GM12878 (cell line): ENCODE results near the gene ACADL. TPM values are rescaled to one million over a fixed set of nuclear protein-coding genes. Genes with fewer than 3 reads are reported as not detected.

ENCODE experiments used
- ATAC-seq: fragments of 200-7000 bp; cut with Tn5 transposase; 3 replicates; pipeline ENCODE4 v1.9.1; 2020; ENCODE audit warnings: mild to moderate bottlenecking, moderate library complexity
- BruUV-seq: library from RNA; stranded (reverse); fragments of 400-500 nt; replicated peaks from 2 replicates; lab custom pipeline; 2021; lab: Mats Ljungman, UMichigan
- CTCF ChIA-PET: fragments of 300-600 bp; sonication (Branson Sonifier 250); formaldehyde crosslinking; extraction: SDS; loops from one replicate; lab custom pipeline; 2021; ENCODE audit warnings: inconsistent platforms; lab: Yijun Ruan, JAX
- POLR2A ChIA-PET: fragments of 350-600 bp; formaldehyde crosslinking; extraction: SDS; loops from one replicate; lab custom pipeline; 2021; ENCODE audit warnings: inconsistent platforms; lab: Charles Lee
- RAD21 ChIA-PET: fragments of 300-600 bp; sonication (Branson Sonifier 250); formaldehyde crosslinking; loops from one replicate; lab custom pipeline; 2023; ENCODE audit warnings: antibody characterized with exemption; ENCODE audit not compliant: unreplicated experiment; lab: Charles Lee
- SMC1A ChIA-PET: fragments of 300-600 bp; sonication (Branson Sonifier 250); formaldehyde crosslinking; loops from one replicate; lab custom pipeline; 2023; ENCODE audit not compliant: unreplicated experiment, uncharacterized antibody; lab: Charles Lee
- DNase-seq: peaks from one replicate; pipeline ENCODE4 v3.0.0-alpha.2; 2011; ENCODE audit warnings: low read depth, low spot score
- FAIRE-seq: peaks from 3 replicates; lab custom pipeline; 2011; peaks lifted over from hg19 to GRCh38; lab: Jason Lieb, UNC
- H2AFZ ChIP-seq: 2 replicates; pipeline ENCODE4 v1.6.0; 2011; ENCODE audit warnings: low read depth, low read length, control low read depth; ENCODE audit not compliant: control insufficient read depth
- H3K27ac ChIP-seq: 2 replicates; pipeline ENCODE4 v1.5.1; 2011; ENCODE audit warnings: control low read depth; ENCODE audit not compliant: control insufficient read depth, insufficient read depth
- H3K27me3 ChIP-seq, 2 experiments: replicated peaks in 1 of 2; 2 replicates each; pipeline versions ENCODE4 v1.6.0 to v1.6.1; 2011; ENCODE audit warnings: low read length in 1 of 2; ENCODE audit not compliant: control insufficient read depth in 2 of 2, insufficient read depth in 2 of 2
- H3K36me3 ChIP-seq, 2 experiments: 2 replicates each; pipeline ENCODE4 v1.5.1; 2011; ENCODE audit warnings: low read length in 1 of 2; ENCODE audit not compliant: control insufficient read depth in 2 of 2, insufficient read depth in 2 of 2
- H3K4me1 ChIP-seq: 2 replicates; pipeline ENCODE4 v1.6.1; 2011; ENCODE audit warnings: mild to moderate bottlenecking, low read length, moderate library complexity, mixed read lengths; ENCODE audit not compliant: control insufficient read depth, insufficient read depth
- H3K4me2 ChIP-seq: 2 replicates; pipeline ENCODE4 v1.6.0; 2011; ENCODE audit warnings: control low read depth; ENCODE audit not compliant: control insufficient read depth, insufficient read depth
- H3K4me3 ChIP-seq: fragments of 200-600 bp; sonication (generic); 2 replicates; pipeline ENCODE4 v1.5.1; 2016
- H3K79me2 ChIP-seq: 2 replicates; pipeline ENCODE4 v1.6.0; 2011; ENCODE audit warnings: low read length; ENCODE audit not compliant: control insufficient read depth, insufficient read depth
- H3K9ac ChIP-seq: 2 replicates; pipeline ENCODE4 v1.8.0; 2011; ENCODE audit warnings: low read length, control low read depth, mixed read lengths; ENCODE audit not compliant: control insufficient read depth, insufficient read depth
- H3K9me3 ChIP-seq: replicated peaks from 3 replicates; pipeline ENCODE4 v1.5.1; 2011; ENCODE audit warnings: mild to moderate bottlenecking, low read length; ENCODE audit not compliant: control insufficient read depth, insufficient read depth
- H4K20me1 ChIP-seq: 2 replicates; pipeline ENCODE4 v1.6.0; 2011; ENCODE audit not compliant: control insufficient read depth, insufficient read depth
- CBX3 ChIP-seq: fragments of 200-600 bp; sonication (generic); IDR thresholded peaks from 2 replicates; pipeline ENCODE4 v1.6.1; 2016; ENCODE audit warnings: low read depth, borderline replicate concordance
- CBX5 ChIP-seq: sonication (generic); IDR thresholded peaks from 2 replicates; pipeline ENCODE4 v1.6.1; 2016; ENCODE audit warnings: low read depth, moderate library complexity, mild to moderate bottlenecking, inconsistent platforms
- CHD1 ChIP-seq: IDR thresholded peaks from 2 replicates; pipeline ENCODE4 v1.6.1; 2012; ENCODE audit warnings: low read depth, low read length, improper control_type of control experiment
- CREB1 ChIP-seq: IDR thresholded peaks from 2 replicates; pipeline ENCODE4 v1.6.1; 2012; ENCODE audit warnings: low read depth, mild to moderate bottlenecking, inconsistent platforms
- CREM ChIP-seq: IDR thresholded peaks from 2 replicates; pipeline ENCODE4 v1.6.1; 2014; ENCODE audit warnings: antibody characterized with exemption, low read depth
- ESRRA ChIP-seq: IDR thresholded peaks from 2 replicates; pipeline ENCODE4 v1.6.1; 2012; ENCODE audit warnings: mild to moderate bottlenecking, low read length, improper control_type of control experiment
- HCFC1 ChIP-seq: fragments of 150-350 bp; IDR thresholded peaks from 2 replicates; pipeline ENCODE4 v1.6.1; 2014; ENCODE audit warnings: low read length
- IKZF1 ChIP-seq: fragments of 450-650 bp; conservative IDR thresholded peaks from 2 replicates; pipeline ENCODE4 v1.6.1; 2017; ENCODE audit warnings: antibody characterized with exemption, mild to moderate bottlenecking
- IKZF2 ChIP-seq, 2 experiments: fragments of 450-650 bp; IDR thresholded peaks; 2 replicates each; pipeline ENCODE4 v1.6.1; 2017; ENCODE audit warnings: mild to moderate bottlenecking in 2 of 2, moderate library complexity in 2 of 2
- SMC3 ChIP-seq: IDR thresholded peaks from 2 replicates; pipeline ENCODE4 v1.6.1; 2011; ENCODE audit warnings: low read length, improper control_type of control experiment, borderline replicate concordance
- SREBF2 ChIP-seq: IDR thresholded peaks from 2 replicates; pipeline ENCODE4 v1.6.1; 2012; ENCODE audit warnings: mild to moderate bottlenecking, low read length
- TARDBP ChIP-seq: IDR thresholded peaks from 2 replicates; pipeline ENCODE4 v1.6.1; 2016; ENCODE audit warnings: borderline replicate concordance
- YBX1 ChIP-seq: fragments of 450-650 bp; IDR thresholded peaks from 2 replicates; pipeline ENCODE4 v1.6.1; 2016; ENCODE audit warnings: antibody characterized with exemption
- WGBS: methylation state at CpG from one replicate; pipeline ENCODE4 v1.1.6; 2016; ENCODE audit warnings: low lambda C conversion rate; ENCODE audit not compliant: insufficient replicate concordance, insufficient coverage; ENCODE audit errors: missing lambda C conversion rate; 5-methylcytosine and 5-hydroxymethylcytosine counted together
- in situ Hi-C: fragments of 300-500 bp; cut with MboI; formaldehyde crosslinking; loops from 9 replicates; pipeline ENCODE4 v1.14.3; 2018; ENCODE audit warnings: mixed read lengths
- intact Hi-C: fragments of 100-400 bp; cut with micrococcal nuclease; formaldehyde crosslinking; loops from one replicate; pipeline ENCODE4 v1.14.2; 2022; ENCODE audit not compliant: unreplicated experiment
- polyA plus RNA-seq, 11 experiments: library from polyadenylated mRNA; depleted of rRNA in 4 of 11; unstranded in 6 of 11; stranded (reverse) in 5 of 11; fragments of >200 nt; fragmentation: Nextera tagmentation in 4 of 11; fragmentation: Illumina TruSeq in 1 of 11; extraction: Ambion mirVana in 4 of 11; extraction: Trizol in 1 of 11; gene quantifications; 1 replicate in 1 of 11; 2 replicates in 10 of 11; pipeline versions ENCODE4 v1.2.1 to v1.2.3, GENCODE V29; 2011 to 2016; ENCODE audit warnings: inconsistent platforms in 2 of 11, missing spikeins in 2 of 11, low read depth in 1 of 11
- total RNA-seq, 4 experiments: library from RNA; depleted of rRNA in 3 of 4; stranded (reverse); fragments of >200 nt in 3 of 4; fragmentation: Illumina TruSeq in 1 of 4; extraction: Trizol in 1 of 4; gene quantifications; 2 replicates each; pipeline versions ENCODE4 v1.2.1 to v1.2.3, GENCODE V29; 2013 to 2021
- TF ChIP-seq, protein P1 (sequence below): fragments of 450-650 bp; IDR thresholded peaks from 2 replicates; pipeline ENCODE4 v1.6.1; 2016; ENCODE audit warnings: mild to moderate bottlenecking, moderate library complexity, borderline replicate concordance

Gene ACADL
- total and polyA plus RNA-seq, 10 of the 15 experiments (the other 5 are each of a cell fraction or from before 2014, with no cell fraction given), result not detected

DNA sequence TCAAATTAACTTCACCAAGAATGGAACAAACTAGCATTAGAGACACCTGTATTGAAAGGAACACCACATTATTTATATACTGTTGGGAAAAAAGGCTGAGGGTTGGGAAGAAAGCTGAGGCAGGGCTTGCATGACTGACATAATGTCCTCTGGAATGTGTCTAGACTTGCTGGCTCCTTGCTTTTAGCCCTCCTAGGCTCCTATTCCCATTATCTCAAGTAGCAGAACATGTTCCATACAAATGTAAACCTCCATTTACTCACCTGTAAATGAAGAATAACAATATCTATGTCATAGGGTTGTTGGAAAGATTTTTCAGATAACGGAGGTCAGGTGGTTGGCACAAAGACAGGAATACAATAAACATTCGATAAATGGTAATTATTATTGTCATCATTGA, 976 bp upstream of the ACADL start (continued):
- no peak for TF ChIP-seq IKZF2 (IDR thresholded peaks at IDR 0.05)
- TF ChIP-seq SREBF2, result no peak
- no peak for TF ChIP-seq IKZF1
- TF ChIP-seq CREM, result no peak
- no peak for TF ChIP-seq ESRRA

GRCh38 chr2:210224591-210224940, 681 bp downstream of the ACADL start:
- ChIA-PET CTCF (interaction anchor here (1.5 kb wide), 1 partner anchor 25 kb away, joined by 3 read pairs; no protein-coding TSS in a partner anchor), POLR2A (no interaction called here)

More at GRCh38 chr2:210224591-210224940, 681 bp downstream of the ACADL start:
- intact Hi-C loops, result no loop called here
- no TSS peak for BruUV-seq
- H2AFZ ChIP-seq, result no peak overlapping the region
- RAD21 ChIA-PET, result no interaction called here
- 48% methylated on average over 18 of the region's 24 CpGs for WGBS
- peaks cover 2 to 3% of the 10 kb centered on the region in 2 experiments for H3K27me3 ChIP-seq
- no peaks in the 10 kb centered on the region for H4K20me1 ChIP-seq
- no peak for ATAC-seq
- no peak overlapping the region for H3K4me2 ChIP-seq
- H3K4me3 ChIP-seq, result no peak overlapping the region
- H3K79me2 ChIP-seq, result no peaks in the 10 kb centered on the region
- no peak for FAIRE-seq
- no peaks in the 10 kb centered on the region for H3K4me1 ChIP-seq
- no peak for TF ChIP-seq YBX1
- TF ChIP-seq HCFC1, result no peak
- no peak for TF ChIP-seq CHD1
- TF ChIP-seq CBX5, result no peak
- TF ChIP-seq, protein P1, sequence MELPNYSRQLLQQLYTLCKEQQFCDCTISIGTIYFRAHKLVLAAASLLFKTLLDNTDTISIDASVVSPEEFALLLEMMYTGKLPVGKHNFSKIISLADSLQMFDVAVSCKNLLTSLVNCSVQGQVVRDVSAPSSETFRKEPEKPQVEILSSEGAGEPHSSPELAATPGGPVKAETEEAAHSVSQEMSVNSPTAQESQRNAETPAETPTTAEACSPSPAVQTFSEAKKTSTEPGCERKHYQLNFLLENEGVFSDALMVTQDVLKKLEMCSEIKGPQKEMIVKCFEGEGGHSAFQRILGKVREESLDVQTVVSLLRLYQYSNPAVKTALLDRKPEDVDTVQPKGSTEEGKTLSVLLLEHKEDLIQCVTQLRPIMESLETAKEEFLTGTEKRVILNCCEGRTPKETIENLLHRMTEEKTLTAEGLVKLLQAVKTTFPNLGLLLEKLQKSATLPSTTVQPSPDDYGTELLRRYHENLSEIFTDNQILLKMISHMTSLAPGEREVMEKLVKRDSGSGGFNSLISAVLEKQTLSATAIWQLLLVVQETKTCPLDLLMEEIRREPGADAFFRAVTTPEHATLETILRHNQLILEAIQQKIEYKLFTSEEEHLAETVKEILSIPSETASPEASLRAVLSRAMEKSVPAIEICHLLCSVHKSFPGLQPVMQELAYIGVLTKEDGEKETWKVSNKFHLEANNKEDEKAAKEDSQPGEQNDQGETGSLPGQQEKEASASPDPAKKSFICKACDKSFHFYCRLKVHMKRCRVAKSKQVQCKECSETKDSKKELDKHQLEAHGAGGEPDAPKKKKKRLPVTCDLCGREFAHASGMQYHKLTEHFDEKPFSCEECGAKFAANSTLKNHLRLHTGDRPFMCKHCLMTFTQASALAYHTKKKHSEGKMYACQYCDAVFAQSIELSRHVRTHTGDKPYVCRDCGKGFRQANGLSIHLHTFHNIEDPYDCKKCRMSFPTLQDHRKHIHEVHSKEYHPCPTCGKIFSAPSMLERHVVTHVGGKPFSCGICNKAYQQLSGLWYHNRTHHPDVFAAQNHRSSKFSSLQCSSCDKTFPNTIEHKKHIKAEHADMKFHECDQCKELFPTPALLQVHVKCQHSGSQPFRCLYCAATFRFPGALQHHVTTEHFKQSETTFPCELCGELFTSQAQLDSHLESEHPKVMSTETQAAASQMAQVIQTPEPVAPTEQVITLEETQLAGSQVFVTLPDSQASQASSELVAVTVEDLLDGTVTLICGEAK, result no peak
- no peak for TF ChIP-seq CREB1
- TF ChIP-seq TARDBP, result no peak
- TF ChIP-seq SMC3, result no peak
- TF ChIP-seq CBX3, result no peak
- no peak for DNase-seq
- no peaks in the 10 kb centered on the region for H3K36me3 ChIP-seq
- H3K27ac ChIP-seq, result no peak overlapping the region
- SMC1A ChIA-PET, result no interaction called here
- no peaks in the 10 kb centered on the region for H3K9me3 ChIP-seq
- H3K9ac ChIP-seq, result no peak overlapping the region
- in situ Hi-C loops, result loop anchor here (25.0 kb wide), 1 partner anchor 887 kb away; no protein-coding TSS in a partner anchor
